Fibroblast of the aortic adventitia (primary cell): ENCODE measurements around the gene GALM. TPM values are rescaled to one million over a fixed set of nuclear protein-coding genes. Genes with fewer than 3 reads are reported as not detected.
A peak's percentile ranks its signal among the peaks of the same experiment; 100 is the strongest.

ENCODE experiments used
- DNase-seq: peaks from one replicate; pipeline ENCODE4 v3.0.0-alpha.2; 2010; ENCODE audit warnings: low read depth
- H3K4me3 ChIP-seq: 2 replicates; pipeline ENCODE4 v1.5.1; 2011; ENCODE audit warnings: low read depth, mild to moderate bottlenecking, control low read depth, low read length, moderate library complexity
- CTCF ChIP-seq: IDR thresholded peaks from 2 replicates; pipeline ENCODE4 v1.5.1; 2011; ENCODE audit warnings: mild to moderate bottlenecking, low read length, control low read depth, inconsistent platforms; ENCODE audit not compliant: insufficient read depth
- total RNA-seq: library from RNA; depleted of rRNA; stranded (reverse); fragments of >200 nt; gene quantifications from 2 replicates; pipeline ENCODE4 v1.2.3, GENCODE V29; 2012; ENCODE audit warnings: low replicate concordance

GALM gene
- total RNA-seq, 1 donor: 27.7 TPM

- TF ChIP-seq CTCF: no peak
- H3K4me3 ChIP-seq: no peak overlapping the region
- no peak for DNase-seq
Measured at GRCh38 chr2:38718601-38719000, 52.7 kb downstream of the GALM start.

- H3K4me3 ChIP-seq: no peak overlapping the region
- no peak for TF ChIP-seq CTCF
- no peak for DNase-seq
Measured at GRCh38 chr2:38719706-38720105, 53.8 kb downstream of the GALM start.

- no peak overlapping the region for H3K4me3 ChIP-seq
- TF ChIP-seq CTCF: no peak
Measured at GRCh38 chr2:38720613-38721241, 54.8 kb downstream of the GALM start.

GRCh38 chr2:38722271-38723061 lies 56.6 kb downstream of the GALM start:
- TF ChIP-seq CTCF: no peak
- no peak for DNase-seq
- no peak overlapping the region for H3K4me3 ChIP-seq

More at GRCh38 chr2:38720613-38721241, 54.8 kb downstream of the GALM start:
- DNase-seq: peak; percentile 99

- no peak overlapping the region for H3K4me3 ChIP-seq
- DNase-seq: no peak
- TF ChIP-seq CTCF: no peak
Measured at GRCh38 chr2:38723173-38723572, 57.3 kb downstream of the GALM start.

- DNase-seq: no peak
- no peak for TF ChIP-seq CTCF
Measured at GRCh38 chr2:38727661-38728060, 61.7 kb downstream of the GALM start.

More at GRCh38 chr2:38727661-38728060, 61.7 kb downstream of the GALM start:
- no peak overlapping the region for H3K4me3 ChIP-seq
